ENCODE data around the gene AKAP17A.
"Not testable (repeated sequence)": the region's sequence is repeated elsewhere in the genome, so short reads cannot be mapped to it uniquely, and the experiment has no call there.

Gene AKAP17A

GRCh38 chrX:1602299-1602698, 10.9 kb downstream of the AKAP17A start:
- no peak for FAIRE-seq

DNA sequence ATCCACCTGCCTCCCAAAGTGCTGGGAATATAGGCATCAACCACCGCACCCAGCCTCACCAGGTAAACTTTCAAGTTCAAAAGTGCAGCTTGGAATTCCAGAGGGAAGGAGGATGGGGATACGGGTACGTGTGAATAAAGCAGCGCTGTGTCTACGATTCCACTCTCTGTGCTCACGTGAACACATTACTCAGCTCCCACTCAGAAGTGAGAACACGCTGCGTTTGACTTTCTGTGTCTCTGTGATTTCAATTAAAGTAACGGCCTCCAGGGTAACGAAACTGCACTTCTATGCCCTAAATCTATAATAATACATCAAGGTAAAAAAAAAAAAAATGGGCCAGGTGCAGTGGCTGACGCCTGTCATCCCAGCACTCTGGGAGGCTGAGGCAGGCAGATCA, 15.1 kb downstream of the AKAP17A start:
- no peak for FAIRE-seq

- FAIRE-seq, result no peak
Measured at GRCh38 chrX:1609311-1609710, 17.9 kb downstream of the AKAP17A start.

DNA sequence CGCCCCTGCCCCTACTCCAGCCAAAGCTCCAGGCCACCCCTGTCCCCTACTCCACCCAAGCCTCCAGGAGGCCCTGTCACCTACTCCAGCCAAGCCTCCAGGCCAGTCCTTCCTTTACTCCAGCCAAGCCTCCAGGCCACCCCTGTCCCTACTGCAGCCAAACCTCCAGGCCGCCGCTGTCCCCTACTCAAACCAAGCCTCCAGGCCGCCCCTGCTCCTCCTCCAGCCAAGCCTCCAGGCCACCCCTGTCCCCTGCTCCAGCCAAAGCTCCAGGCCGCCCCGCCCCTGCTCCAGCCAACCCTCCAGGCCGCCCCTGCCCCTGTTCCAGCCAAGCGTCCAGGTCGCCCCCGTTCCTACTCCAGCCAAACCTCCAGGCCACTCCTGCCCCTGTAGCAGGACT, 18.4 kb downstream of the AKAP17A start:
- no peak for FAIRE-seq

- no peak for FAIRE-seq
Measured at GRCh38 chrX:1610166-1610565, 18.8 kb downstream of the AKAP17A start.

- no peak for FAIRE-seq
Measured at GRCh38 chrX:1610736-1611135, 19.3 kb downstream of the AKAP17A start.

DNA sequence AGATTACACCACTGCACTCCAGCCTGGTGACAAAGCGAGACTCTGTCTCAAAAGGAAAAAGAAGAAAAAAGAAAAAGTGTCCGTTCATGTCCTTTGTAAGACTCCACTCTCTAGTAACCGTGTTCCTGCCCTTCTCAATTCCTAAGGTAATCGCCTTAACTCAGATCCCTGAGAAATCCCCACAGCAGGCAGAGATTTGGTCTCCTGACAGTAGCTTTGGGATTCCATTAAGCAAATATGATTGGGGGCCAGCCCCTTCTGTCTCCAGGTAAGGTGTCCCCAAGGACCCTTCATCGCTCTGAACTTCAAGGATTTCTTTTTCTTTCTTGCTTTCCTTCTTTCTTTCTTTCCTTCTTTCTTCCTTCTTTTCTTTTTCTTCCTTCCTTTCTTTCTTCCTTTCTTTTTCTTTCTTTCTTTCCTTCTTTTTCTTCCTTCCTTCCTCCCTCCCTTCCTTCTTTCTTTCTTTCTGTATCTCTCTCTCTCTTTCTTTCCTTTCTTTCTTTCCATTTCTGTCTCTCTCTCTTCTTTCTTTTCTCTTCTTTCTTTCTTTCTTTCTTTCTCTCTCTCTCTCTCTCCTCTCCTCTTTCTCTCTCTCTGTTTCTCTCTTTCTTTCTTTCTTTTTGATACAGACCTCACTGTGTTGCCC, 21.4 kb downstream of the AKAP17A start:
- FAIRE-seq, result no peak

- no peak for FAIRE-seq
Measured at GRCh38 chrX:1614927-1615326, 23.5 kb downstream of the AKAP17A start, which contains the start of gene ASMT. Gene ASMT, plus strand, starts transcription at chrX:1615059. Its CDS starts 141 bp downstream, at chrX:1615200.

DNA sequence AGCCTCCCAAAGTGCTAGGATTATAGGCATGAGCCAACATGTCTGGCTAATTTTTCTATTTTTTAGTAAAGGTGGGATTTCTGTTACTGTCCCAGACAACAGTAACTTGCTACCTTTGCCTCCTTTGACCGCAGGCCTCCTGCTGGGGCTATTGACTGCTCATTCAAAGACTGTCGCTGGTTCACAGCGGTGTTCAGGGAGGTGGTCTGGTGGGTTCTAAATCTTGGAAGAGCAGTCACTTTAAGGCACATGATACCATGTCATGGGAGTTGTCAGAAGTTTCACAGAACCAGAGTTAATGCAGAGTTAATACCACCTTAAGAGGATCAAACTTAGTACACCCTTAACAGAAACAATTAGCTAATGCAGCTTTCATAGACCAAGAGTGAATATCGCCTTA, 27.3 kb downstream of the AKAP17A start:
- FAIRE-seq, result no peak

- FAIRE-seq, result no peak
Measured at GRCh38 chrX:1623691-1624090, 32.3 kb downstream of the AKAP17A start.

- not testable (repeated sequence) for FAIRE-seq
Measured at GRCh38 chrX:1624158-1624860, 32.9 kb downstream of the AKAP17A start.

DNA sequence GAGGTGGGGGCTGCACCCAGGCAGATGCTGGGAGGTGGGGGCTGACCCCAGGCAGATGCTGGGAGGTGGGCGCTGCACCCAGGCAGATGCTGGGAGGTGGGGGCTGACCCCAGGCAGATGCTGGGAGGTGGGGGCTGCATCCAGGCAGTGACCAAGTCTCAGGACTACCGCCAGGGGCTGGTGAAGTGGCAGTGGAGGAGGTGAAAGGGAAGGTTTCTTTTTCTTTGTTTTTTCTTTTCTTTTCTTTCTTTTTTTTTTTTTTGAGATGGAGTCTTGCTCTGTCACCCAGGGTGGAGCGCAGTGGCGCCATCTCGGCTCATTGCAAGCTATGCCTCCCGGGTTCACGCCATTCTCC, 33.4 kb downstream of the AKAP17A start:
- not testable (repeated sequence) for FAIRE-seq

DNA sequence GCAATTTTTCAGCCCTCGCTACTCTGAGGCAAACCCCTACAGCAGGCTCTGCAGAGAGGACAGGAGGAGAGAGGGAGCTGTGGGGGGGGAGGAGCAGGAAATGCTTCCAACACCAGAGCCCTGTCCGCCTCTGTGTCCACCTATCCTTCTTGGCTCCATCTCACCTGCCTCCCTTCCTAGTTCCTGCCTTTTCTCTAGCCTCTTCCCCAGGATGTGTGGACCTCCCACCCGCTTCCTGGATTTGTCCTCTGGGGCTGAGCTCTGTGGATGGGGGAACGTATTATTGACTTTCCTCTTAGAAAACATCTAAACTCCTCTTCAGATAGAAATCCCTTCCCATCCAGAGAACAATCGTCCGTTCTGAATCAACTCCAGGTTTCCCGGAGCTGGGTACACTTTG, 37.8 kb downstream of the AKAP17A start:
- FAIRE-seq, result no peak

- no peak for FAIRE-seq
Measured at GRCh38 chrX:1646009-1646408, 54.6 kb downstream of the AKAP17A start.

DNA sequence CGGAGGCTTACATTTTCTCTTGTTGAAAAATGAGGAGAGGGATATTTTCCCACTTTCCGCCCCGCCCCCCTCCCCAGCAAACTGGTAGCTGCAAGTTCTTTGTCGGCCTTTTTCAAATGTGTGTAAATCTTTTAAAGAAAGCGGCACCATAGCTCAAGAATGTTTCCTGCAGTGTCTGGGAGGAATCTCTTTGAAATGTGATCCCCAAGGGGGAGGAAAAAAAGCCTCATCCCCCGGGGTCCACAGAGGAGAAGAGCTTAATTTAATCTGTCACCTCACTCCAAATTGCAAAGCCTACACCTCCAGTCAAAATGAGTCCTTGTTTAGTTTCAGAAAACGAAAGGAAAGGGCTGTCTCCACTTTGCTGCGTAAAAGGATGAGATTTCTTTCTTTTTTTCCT, 58.2 kb downstream of the AKAP17A start:
- no peak for FAIRE-seq
